Inferior parietal cortex (tissue), 1 donor: ENCODE measurements around the gene DIPK1B.

Source experiments
- DNase-seq: peaks from one replicate; pipeline ENCODE4 v3.0.0-alpha.2; 2016; ENCODE audit errors: extremely low spot score

Gene DIPK1B

GRCh38 chr9:136738960-136739359 is 26.6 kb downstream of the DIPK1B start:
- DNase-seq, result no peak

GRCh38 chr9:136739509-136739908 is 27.1 kb downstream of the DIPK1B start:
- no peak for DNase-seq

GRCh38 chr9:136740069-136740468 is 27.7 kb downstream of the DIPK1B start:
- DNase-seq, result no peak

GRCh38 chr9:136740491-136740890 is 28.1 kb downstream of the DIPK1B start:
- no peak for DNase-seq

GRCh38 chr9:136740971-136741882 is 28.9 kb downstream of the DIPK1B start:
- no peak for DNase-seq

GRCh38 chr9:136741883-136742571 is 29.7 kb downstream of the DIPK1B start:
- DNase-seq, result no peak

GRCh38 chr9:136742591-136743391 is 30.4 kb downstream of the DIPK1B start, which contains the start of gene LCN10:
Gene LCN10 (minus strand): TSS chr9:136742940. CDS start chr9:136742903, 37 bp downstream.
- no peak for DNase-seq

- DNase-seq, result no peak
Measured at GRCh38 chr9:136743639-136744211, 31.4 kb downstream of the DIPK1B start.

GRCh38 chr9:136744773-136745172 is 32.4 kb downstream of the DIPK1B start:
- no peak for DNase-seq

- DNase-seq, result no peak
Measured at GRCh38 chr9:136745389-136746154, 33.2 kb downstream of the DIPK1B start.

- no peak for DNase-seq
Measured at GRCh38 chr9:136746155-136746490, 33.8 kb downstream of the DIPK1B start.

GRCh38 chr9:136746621-136747020 is 34.2 kb downstream of the DIPK1B start:
- no peak for DNase-seq

GRCh38 chr9:136747161-136748060 is 35.0 kb downstream of the DIPK1B start:
- DNase-seq, result no peak

- no peak for DNase-seq
Measured at GRCh38 chr9:136748201-136748600, 35.8 kb downstream of the DIPK1B start, which contains the start of gene LCN6. Gene LCN6 (minus strand): TSS chr9:136748525. CDS start chr9:136748483, 42 bp downstream.

- no peak for DNase-seq
Measured at GRCh38 chr9:136748666-136749611, 36.6 kb downstream of the DIPK1B start.

GRCh38 chr9:136750526-136750925 is 38.2 kb downstream of the DIPK1B start:
- DNase-seq, result no peak

GRCh38 chr9:136751244-136751643 is 38.9 kb downstream of the DIPK1B start:
- DNase-seq, result no peak

GRCh38 chr9:136751814-136752213 is 39.4 kb downstream of the DIPK1B start:
- DNase-seq, result no peak
